ENCODE measurements around the gene PPP1R13B. TPM values are rescaled to one million over a fixed set of nuclear protein-coding genes. Genes with fewer than 3 reads are reported as not detected.

Gene PPP1R13B
- total and polyA plus RNA-seq, 2 experiments from 2014 or later = 88.5 to 124 TPM

- peak overlapping the region; percentile 17 for H3K27ac ChIP-seq
- no peak for TF ChIP-seq CTCF (IDR thresholded peaks at IDR 0.05; ENCODE audit: low read depth, low read length)
- peaks cover 11% of the 10 kb centered on the region for H3K36me3 ChIP-seq
- no peaks in the 10 kb centered on the region for H3K4me1 ChIP-seq (ENCODE audit: low read depth)
- H3K4me3 ChIP-seq = no peak overlapping the region
- no peaks in the 10 kb centered on the region for H3K9me3 ChIP-seq (ENCODE audit: low read depth)
- DNase-seq (ENCODE audit: low read depth in 1 of 2, low spot score in 1 of 2) = no peak
- no peaks in the 10 kb centered on the region for H3K27me3 ChIP-seq
These were observed 149.6 kb downstream of the PPP1R13B start for GRCh38 chr14:103697603-103698379.

- H3K27me3 ChIP-seq = no peaks in the 10 kb centered on the region
These were observed 150.2 kb downstream of the PPP1R13B start for GRCh38 chr14:103697206-103697602.

GRCh38 chr14:103696466-103697071, 150.8 kb downstream of the PPP1R13B start:
- DNase-seq (ENCODE audit: low read depth in 1 of 2, low spot score in 1 of 2) = peak in 1 of 2 donors; percentile 62
- peaks cover 11% of the 10 kb centered on the region for H3K36me3 ChIP-seq
- no peaks in the 10 kb centered on the region for H3K27me3 ChIP-seq
- H3K4me3 ChIP-seq = no peak overlapping the region
- no peak for TF ChIP-seq CTCF (IDR thresholded peaks at IDR 0.05; ENCODE audit: low read depth, low read length)
- no peaks in the 10 kb centered on the region for H3K9me3 ChIP-seq (ENCODE audit: low read depth)
- H3K27ac ChIP-seq = peak overlapping the region; percentile 62
- H3K4me1 ChIP-seq (ENCODE audit: low read depth) = no peaks in the 10 kb centered on the region

More at GRCh38 chr14:103697206-103697602, 150.2 kb downstream of the PPP1R13B start:
- DNase-seq (ENCODE audit: low read depth in 1 of 2, low spot score in 1 of 2) = no peak
- Histone ChIP-seq H3K27ac (peak overlapping the region; percentile 62), H3K9me3 (ENCODE audit: low read depth) (no peaks in the 10 kb centered on the region), H3K4me1 (ENCODE audit: low read depth) (no peaks in the 10 kb centered on the region), H3K36me3 (peaks cover 11% of the 10 kb centered on the region), H3K4me3 (no peak overlapping the region)
- no peak for TF ChIP-seq CTCF (IDR thresholded peaks at IDR 0.05; ENCODE audit: low read depth, low read length)

- Histone ChIP-seq H3K4me1 (ENCODE audit: low read depth) (no peaks in the 10 kb centered on the region), H3K9me3 (ENCODE audit: low read depth) (no peaks in the 10 kb centered on the region), H3K27ac (peak overlapping the region; percentile 62), H3K36me3 (peaks cover 11% of the 10 kb centered on the region), H3K27me3 (no peaks in the 10 kb centered on the region), H3K4me3 (no peak overlapping the region)
- DNase-seq (ENCODE audit: low read depth in 1 of 2, low spot score in 1 of 2) = no peak
- TF ChIP-seq CTCF (IDR thresholded peaks at IDR 0.05; ENCODE audit: low read depth, low read length) = no peak
These were observed 151.3 kb downstream of the PPP1R13B start for GRCh38 chr14:103696070-103696402.

GRCh38 chr14:103695296-103696069, 151.9 kb downstream of the PPP1R13B start:
- DNase-seq (ENCODE audit: low read depth in 1 of 2, low spot score in 1 of 2) = no peak
- Histone ChIP-seq H3K4me3 (no peak overlapping the region), H3K36me3 (peaks cover 11% of the 10 kb centered on the region), H3K27ac (peak overlapping the region; percentile 39), H3K4me1 (ENCODE audit: low read depth) (no peaks in the 10 kb centered on the region), H3K9me3 (ENCODE audit: low read depth) (no peaks in the 10 kb centered on the region), H3K27me3 (no peaks in the 10 kb centered on the region)
- TF ChIP-seq CTCF (IDR thresholded peaks at IDR 0.05; ENCODE audit: low read depth, low read length) = no peak

All from cardiac muscle cell (in vitro differentiated cells and primary cell).